Karpas-422 (cell line): Measurements from ENCODE around the gene PRRT3. TPM values are rescaled to one million over a fixed set of nuclear protein-coding genes. Genes with fewer than 3 reads are reported as not detected.

ENCODE experiments used
- DNase-seq: peaks from one replicate; pipeline ENCODE4 v3.0.0-alpha.2; 2015
- H2AFZ ChIP-seq: fragments of 200-600 bp; sonication (generic); 2 replicates; pipeline ENCODE4 v1.6.1; 2014; ENCODE audit warnings: antibody characterized with exemption, low read length, mixed read lengths
- H3K27ac ChIP-seq: fragments of 200-600 bp; sonication (generic); 2 replicates; pipeline ENCODE4 v1.5.1; 2014; ENCODE audit warnings: mild to moderate bottlenecking, low read length, moderate library complexity
- H3K27me3 ChIP-seq: fragments of 200-600 bp; sonication (generic); 2 replicates; pipeline ENCODE4 v1.6.1; 2014; ENCODE audit warnings: low read length, mixed read lengths
- H3K36me3 ChIP-seq: fragments of 200-600 bp; sonication (generic); 2 replicates; pipeline ENCODE4 v1.6.1; 2014; ENCODE audit warnings: low read length, mixed read lengths; ENCODE audit not compliant: insufficient read depth
- H3K4me1 ChIP-seq: fragments of 200-600 bp; sonication (generic); 2 replicates; pipeline ENCODE4 v1.6.1; 2014; ENCODE audit warnings: mild to moderate bottlenecking, low read length, mixed read lengths
- H3K4me2 ChIP-seq: fragments of 200-600 bp; sonication (generic); 2 replicates; pipeline ENCODE4 v1.6.1; 2014; ENCODE audit warnings: low read length, low read depth, mild to moderate bottlenecking; ENCODE audit not compliant: poor library complexity, severe bottlenecking
- H3K4me3 ChIP-seq: fragments of 200-600 bp; sonication (generic); 2 replicates; pipeline ENCODE4 v1.5.1; 2014; ENCODE audit warnings: mild to moderate bottlenecking, antibody characterized with exemption, low read length, mixed read lengths
- H3K79me2 ChIP-seq: fragments of 200-600 bp; sonication (generic); 2 replicates; pipeline ENCODE4 v1.6.1; 2014; ENCODE audit warnings: mild to moderate bottlenecking, low read length, mixed read lengths
- H3K9ac ChIP-seq: fragments of 200-600 bp; sonication (generic); 2 replicates; pipeline ENCODE4 v1.6.0; 2014; ENCODE audit warnings: low read length
- H3K9me2 ChIP-seq: fragments of 200-600 bp; sonication (generic), shearing (Covaris generic); replicated peaks from 2 replicates; pipeline ENCODE4 v1.6.0; 2014; ENCODE audit warnings: mild to moderate bottlenecking, low read length, moderate library complexity; ENCODE audit not compliant: insufficient read depth
- H3K9me3 ChIP-seq: fragments of 300-700, 200-600 bp; sonication (generic); 2 replicates; pipeline ENCODE4 v1.6.1; 2014; ENCODE audit warnings: low read length, mixed read lengths
- H4K20me1 ChIP-seq: fragments of 200-600 bp; sonication (generic); 2 replicates; pipeline ENCODE4 v1.6.1; 2014; ENCODE audit warnings: mild to moderate bottlenecking, antibody characterized with exemption, low read length, low read depth; ENCODE audit not compliant: insufficient read depth
- total RNA-seq: library from RNA; depleted of rRNA; stranded (reverse); fragments of >200 nt; shearing (Covaris generic); gene quantifications from 2 replicates; pipeline ENCODE4 v1.2.3, GENCODE V29; 2014; ENCODE audit warnings: low replicate concordance

The PRRT3 gene
- total RNA-seq, 1 experiment from 2014 or later, result 1.0 TPM

- Histone ChIP-seq H3K9ac (no peak overlapping the region), H3K4me1 (no peaks in the 10 kb centered on the region), H3K36me3 (no peaks in the 10 kb centered on the region), H2AFZ (no peak overlapping the region), H3K9me3 (no peaks in the 10 kb centered on the region), H3K9me2 (no peaks in the 10 kb centered on the region), H3K4me3 (no peak overlapping the region), H3K27me3 (no peaks in the 10 kb centered on the region), H3K79me2 (no peaks in the 10 kb centered on the region), H3K27ac (no peak overlapping the region), H4K20me1 (no peaks in the 10 kb centered on the region), H3K4me2 (no peak overlapping the region)
- no peak for DNase-seq
Observed at GRCh38 chr3:9912294-9912935, 39.8 kb downstream of the PRRT3 start.

- H3K9me3 ChIP-seq, result no peaks in the 10 kb centered on the region
- H3K9me2 ChIP-seq, result no peaks in the 10 kb centered on the region
- H2AFZ ChIP-seq, result no peak overlapping the region
- H3K27me3 ChIP-seq, result no peaks in the 10 kb centered on the region
- no peak overlapping the region for H3K4me2 ChIP-seq
- DNase-seq, result no peak
- no peak overlapping the region for H3K4me3 ChIP-seq
- no peak overlapping the region for H3K9ac ChIP-seq
- H4K20me1 ChIP-seq, result no peaks in the 10 kb centered on the region
- no peak overlapping the region for H3K27ac ChIP-seq
- no peaks in the 10 kb centered on the region for H3K36me3 ChIP-seq
- H3K4me1 ChIP-seq, result no peaks in the 10 kb centered on the region
- no peaks in the 10 kb centered on the region for H3K79me2 ChIP-seq
Observed at GRCh38 chr3:9911863-9912262, 40.3 kb downstream of the PRRT3 start.

GRCh38 chr3:9909221-9910013, 42.8 kb downstream of the PRRT3 start:
- Histone ChIP-seq H3K9me2 (no peaks in the 10 kb centered on the region), H3K27ac (no peak overlapping the region), H3K36me3 (no peaks in the 10 kb centered on the region), H3K4me3 (no peak overlapping the region), H3K4me1 (no peaks in the 10 kb centered on the region), H3K9ac (no peak overlapping the region), H2AFZ (no peak overlapping the region), H3K79me2 (no peaks in the 10 kb centered on the region), H3K4me2 (no peak overlapping the region), H3K27me3 (no peaks in the 10 kb centered on the region), H3K9me3 (no peaks in the 10 kb centered on the region), H4K20me1 (no peaks in the 10 kb centered on the region)
- no peak for DNase-seq

- Histone ChIP-seq H4K20me1 (no peaks in the 10 kb centered on the region), H3K27ac (no peak overlapping the region)
Observed at GRCh38 chr3:9908286-9908685, 43.9 kb downstream of the PRRT3 start.

GRCh38 chr3:9906480-9906879, 45.7 kb downstream of the PRRT3 start:
- Histone ChIP-seq H3K27ac (no peak overlapping the region), H3K4me1 (no peaks in the 10 kb centered on the region), H3K27me3 (no peaks in the 10 kb centered on the region), H2AFZ (no peak overlapping the region), H3K79me2 (no peaks in the 10 kb centered on the region), H3K4me3 (no peak overlapping the region), H3K9me3 (no peaks in the 10 kb centered on the region), H4K20me1 (no peaks in the 10 kb centered on the region), H3K36me3 (no peaks in the 10 kb centered on the region), H3K9me2 (no peaks in the 10 kb centered on the region), H3K4me2 (no peak overlapping the region), H3K9ac (no peak overlapping the region)
- DNase-seq, result no peak

More at GRCh38 chr3:9908286-9908685, 43.9 kb downstream of the PRRT3 start:
- Histone ChIP-seq H3K9ac (no peak overlapping the region), H3K79me2 (no peaks in the 10 kb centered on the region), H3K9me2 (no peaks in the 10 kb centered on the region), H3K4me3 (no peak overlapping the region), H3K4me1 (no peaks in the 10 kb centered on the region), H3K36me3 (no peaks in the 10 kb centered on the region), H3K27me3 (no peaks in the 10 kb centered on the region), H3K4me2 (no peak overlapping the region), H2AFZ (no peak overlapping the region), H3K9me3 (no peaks in the 10 kb centered on the region)
- DNase-seq, result no peak

- Histone ChIP-seq H3K9me2 (no peaks in the 10 kb centered on the region), H3K4me1 (no peaks in the 10 kb centered on the region), H4K20me1 (no peaks in the 10 kb centered on the region), H3K9ac (no peak overlapping the region), H3K4me2 (no peak overlapping the region), H3K27ac (no peak overlapping the region), H2AFZ (no peak overlapping the region), H3K79me2 (no peaks in the 10 kb centered on the region), H3K9me3 (no peaks in the 10 kb centered on the region), H3K27me3 (no peaks in the 10 kb centered on the region), H3K36me3 (no peaks in the 10 kb centered on the region), H3K4me3 (no peak overlapping the region)
- no peak for DNase-seq
Observed at GRCh38 chr3:9903904-9904303, 48.3 kb downstream of the PRRT3 start.

GRCh38 chr3:9903238-9903624, 49.0 kb downstream of the PRRT3 start:
- no peak overlapping the region for H3K4me3 ChIP-seq

GRCh38 chr3:9902372-9903237, 49.6 kb downstream of the PRRT3 start, which contains the start of gene IL17RE:
Gene IL17RE, plus strand, starts transcription at chr3:9902848. Its CDS starts 85 bp downstream, at chr3:9902933.
- Histone ChIP-seq H3K27ac (no peak within 1 kb of the TSS), H3K79me2 (no peaks in the 10 kb centered on the region), H3K4me2 (no peak within 1 kb of the TSS)

More at GRCh38 chr3:9903238-9903624, 49.0 kb downstream of the PRRT3 start:
- DNase-seq, result no peak
- Histone ChIP-seq H3K4me1 (no peaks in the 10 kb centered on the region), H3K27ac (no peak overlapping the region), H3K9me2 (no peaks in the 10 kb centered on the region), H3K9ac (no peak overlapping the region), H2AFZ (no peak overlapping the region), H3K4me2 (no peak overlapping the region), H3K79me2 (no peaks in the 10 kb centered on the region), H3K27me3 (no peaks in the 10 kb centered on the region), H3K36me3 (no peaks in the 10 kb centered on the region), H4K20me1 (no peaks in the 10 kb centered on the region), H3K9me3 (no peaks in the 10 kb centered on the region)

More at GRCh38 chr3:9902372-9903237, 49.6 kb downstream of the PRRT3 start, which contains the start of gene IL17RE:
- H2AFZ ChIP-seq, result no peak within 1 kb of the TSS
- H3K4me3 ChIP-seq, result no peak within 1 kb of the TSS
- H3K36me3 ChIP-seq, result no peaks in the 10 kb centered on the region
- H3K4me1 ChIP-seq, result no peaks in the 10 kb centered on the region
- no peaks in the 10 kb centered on the region for H3K27me3 ChIP-seq
- DNase-seq, result no peak
- H4K20me1 ChIP-seq, result no peaks in the 10 kb centered on the region
- H3K9me3 ChIP-seq, result no peaks in the 10 kb centered on the region
- no peak within 1 kb of the TSS for H3K9ac ChIP-seq
- H3K9me2 ChIP-seq, result no peaks in the 10 kb centered on the region
